Bronchial epithelial cell (primary cell): ENCODE measurements around the gene FOXB1. TPM values are rescaled to one million over a fixed set of nuclear protein-coding genes. Genes with fewer than 3 reads are reported as not detected.

Experiments
- DNase-seq: peaks from one replicate; pipeline ENCODE4 v3.0.0-alpha.2; 2010; ENCODE audit warnings: low read depth
- FAIRE-seq: peaks from 2 replicates; lab custom pipeline; 2011; peaks lifted over from hg19 to GRCh38; lab: Jason Lieb, UNC
- H3K27me3 ChIP-seq: 2 replicates; pipeline ENCODE4 v1.5.1; 2011; ENCODE audit warnings: low read length; ENCODE audit not compliant: control insufficient read depth, insufficient read depth
- H3K36me3 ChIP-seq: 2 replicates; pipeline ENCODE4 v1.5.1; 2011; ENCODE audit warnings: low read length; ENCODE audit not compliant: control insufficient read depth, insufficient read depth
- H3K4me3 ChIP-seq: 2 replicates; pipeline ENCODE4 v1.5.1; 2011; ENCODE audit warnings: mild to moderate bottlenecking, low read depth, low read length, control low read depth
- CTCF ChIP-seq: IDR thresholded peaks from 2 replicates; pipeline ENCODE4 v1.5.1; 2011; ENCODE audit warnings: mild to moderate bottlenecking, moderate library complexity, low read length, control low read depth, inconsistent platforms; ENCODE audit not compliant: insufficient read depth, severe bottlenecking
- total RNA-seq: library from RNA; depleted of rRNA; stranded (reverse); fragments of >200 nt; gene quantifications from 2 replicates; pipeline ENCODE4 v1.2.1, GENCODE V29; 2014

FOXB1 gene
- total RNA-seq, 1 donor from 2014 or later: not detected

- no peak for TF ChIP-seq CTCF
- peaks cover 79% of the 10 kb centered on the region for H3K27me3 ChIP-seq
- FAIRE-seq: no peak
- H3K4me3 ChIP-seq: no peak overlapping the region
- no peaks in the 10 kb centered on the region for H3K36me3 ChIP-seq
- DNase-seq: no peak
Observed at GRCh38 chr15:60004846-60005351, 788 bp downstream of the FOXB1 start.

- DNase-seq (no peak), FAIRE-seq (no peak)
- TF ChIP-seq CTCF: no peak
- peaks cover 79% of the 10 kb centered on the region for H3K27me3 ChIP-seq
- H3K4me3 ChIP-seq: peak overlapping the region; percentile 36
- no peaks in the 10 kb centered on the region for H3K36me3 ChIP-seq
Observed at GRCh38 chr15:60005352-60006202, 1.5 kb downstream of the FOXB1 start.

DNA sequence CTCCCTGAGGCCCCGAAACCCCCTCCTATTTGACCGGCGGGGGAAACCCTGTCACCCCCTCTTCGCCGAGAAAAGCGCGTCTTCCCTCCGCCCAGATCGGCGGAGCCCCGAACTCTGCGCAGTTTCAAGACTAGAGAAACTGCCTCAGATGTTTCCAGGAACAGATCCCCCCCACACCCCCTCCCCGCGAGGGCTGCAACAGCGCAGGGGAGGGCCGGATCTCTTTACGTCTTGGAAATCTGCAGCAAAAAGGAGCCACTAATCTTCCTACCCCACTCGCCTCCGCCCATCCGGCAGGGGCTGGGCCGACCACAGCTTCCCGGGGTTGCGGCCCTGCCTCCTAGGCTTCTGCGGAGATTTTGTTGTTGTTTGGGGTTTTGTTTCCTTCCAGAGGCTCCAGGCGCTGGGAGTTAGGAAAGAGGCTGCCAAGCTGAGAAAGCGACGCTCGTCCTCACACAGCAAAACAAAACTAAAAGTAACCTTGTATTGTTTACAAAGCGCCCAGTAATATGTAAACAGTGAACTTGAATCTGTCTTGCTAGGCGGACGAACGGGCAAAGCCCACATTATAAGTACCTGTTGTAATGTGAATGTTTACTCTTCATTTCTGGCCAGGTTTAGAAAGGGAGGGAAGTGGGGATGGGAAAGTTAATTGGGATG is 2.2 kb downstream of the FOXB1 start:
- Histone ChIP-seq H3K27me3 (peaks cover 77% of the 10 kb centered on the region), H3K4me3 (peak overlapping the region; percentile 36), H3K36me3 (no peaks in the 10 kb centered on the region)
- TF ChIP-seq CTCF: no peak
- DNase-seq (peak; percentile 20), FAIRE-seq (no peak)

DNA sequence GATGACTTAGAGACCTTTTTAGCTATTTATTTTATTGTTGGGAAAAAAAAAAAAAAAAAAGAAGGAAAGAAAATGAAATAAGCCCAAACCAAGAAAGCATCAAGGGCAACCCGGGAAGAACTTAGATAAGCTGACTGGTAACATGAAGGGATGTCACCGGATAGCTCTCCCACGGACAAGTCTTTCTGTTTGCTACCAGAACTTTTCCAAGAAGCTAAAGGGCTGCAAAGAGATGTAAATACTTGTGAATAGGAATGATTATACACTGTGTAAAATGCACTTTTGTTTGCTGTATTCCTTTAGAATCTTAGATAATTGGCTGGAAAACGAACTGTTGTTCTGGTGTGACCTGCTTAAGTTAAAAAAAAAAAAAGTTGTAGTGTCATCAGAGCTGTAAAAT is 2.8 kb downstream of the FOXB1 start:
- DNase-seq (no peak), FAIRE-seq (no peak)
- TF ChIP-seq CTCF: no peak
- peaks cover 73% of the 10 kb centered on the region for H3K27me3 ChIP-seq
- no peak overlapping the region for H3K4me3 ChIP-seq
- no peaks in the 10 kb centered on the region for H3K36me3 ChIP-seq

GRCh38 chr15:60009124-60009960 is 5.2 kb downstream of the FOXB1 start:
- FAIRE-seq: no peak
- peaks cover 61% of the 10 kb centered on the region for H3K27me3 ChIP-seq
- no peak for TF ChIP-seq CTCF
- no peak overlapping the region for H3K4me3 ChIP-seq
- H3K36me3 ChIP-seq: no peaks in the 10 kb centered on the region
- no peak for DNase-seq
